ENCODE measurements around the gene OR5H15. TPM values are rescaled to one million over a fixed set of nuclear protein-coding genes. Genes with fewer than 3 reads are reported as not detected.

Gene OR5H15
- total and polyA plus RNA-seq, 4 experiments from 2014 or later = not detected

Other genes with a start within 250 kb of the OR5H15 start
- gene RIOX2, start 194.3 kb upstream of the OR5H15 start, total RNA-seq = 10 to 100 TPM; 32.2 to 35.5 TPM
- gene RIOX2, start 194.3 kb upstream of the OR5H15 start, polyA plus RNA-seq = 10 to 100 TPM; 39.2 to 43.0 TPM
- gene GABRR3, start 131.4 kb upstream of the OR5H15 start, total RNA-seq = under 1 TPM in 1 of 2 experiments, not detected in 1; 0.17 TPM
- gene GABRR3, start 131.4 kb upstream of the OR5H15 start, polyA plus RNA-seq = under 1 TPM in 1 of 2 donors, not detected in 1; 0.03 TPM
- gene OR5AC2, start 79.5 kb upstream of the OR5H15 start, total RNA-seq = not detected
- not detected for gene OR5AC2, start 79.5 kb upstream of the OR5H15 start, polyA plus RNA-seq
- gene OR5H1, start 36.0 kb upstream of the OR5H15 start, total RNA-seq = not detected
- not detected for gene OR5H1, start 36.0 kb upstream of the OR5H15 start, polyA plus RNA-seq
- gene OR5H14, start 19.2 kb upstream of the OR5H15 start, total RNA-seq = not detected
- not detected for gene OR5H14, start 19.2 kb upstream of the OR5H15 start, polyA plus RNA-seq
- gene OR5H6, start 97.5 kb downstream of the OR5H15 start, total RNA-seq = not detected
- gene OR5H6, start 97.5 kb downstream of the OR5H15 start, polyA plus RNA-seq = not detected
- not detected for gene OR5H2, start 115.8 kb downstream of the OR5H15 start, total RNA-seq
- not detected for gene OR5H2, start 115.8 kb downstream of the OR5H15 start, polyA plus RNA-seq
- not detected for gene OR5K4, start 187.2 kb downstream of the OR5H15 start, total RNA-seq
- not detected for gene OR5K4, start 187.2 kb downstream of the OR5H15 start, polyA plus RNA-seq
- not detected for gene OR5K3, start 224.0 kb downstream of the OR5H15 start, total RNA-seq
- gene OR5K3, start 224.0 kb downstream of the OR5H15 start, polyA plus RNA-seq = not detected

All from CD4-positive, alpha-beta memory T cell (primary cell).